Placental epithelial cell (primary cell): ENCODE results near the gene FHL2. TPM values are rescaled to one million over a fixed set of nuclear protein-coding genes. Genes with fewer than 3 reads are reported as not detected.

ENCODE experiments used
- total RNA-seq: library from RNA; depleted of rRNA; stranded (reverse); fragments of >200 nt; gene quantifications from 2 replicates; pipeline ENCODE4 v1.2.3, GENCODE V29; 2012

Gene FHL2, protein sequence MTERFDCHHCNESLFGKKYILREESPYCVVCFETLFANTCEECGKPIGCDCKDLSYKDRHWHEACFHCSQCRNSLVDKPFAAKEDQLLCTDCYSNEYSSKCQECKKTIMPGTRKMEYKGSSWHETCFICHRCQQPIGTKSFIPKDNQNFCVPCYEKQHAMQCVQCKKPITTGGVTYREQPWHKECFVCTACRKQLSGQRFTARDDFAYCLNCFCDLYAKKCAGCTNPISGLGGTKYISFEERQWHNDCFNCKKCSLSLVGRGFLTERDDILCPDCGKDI
- total RNA-seq, result 63.6 and 209 TPM in 2 replicates

DNA sequence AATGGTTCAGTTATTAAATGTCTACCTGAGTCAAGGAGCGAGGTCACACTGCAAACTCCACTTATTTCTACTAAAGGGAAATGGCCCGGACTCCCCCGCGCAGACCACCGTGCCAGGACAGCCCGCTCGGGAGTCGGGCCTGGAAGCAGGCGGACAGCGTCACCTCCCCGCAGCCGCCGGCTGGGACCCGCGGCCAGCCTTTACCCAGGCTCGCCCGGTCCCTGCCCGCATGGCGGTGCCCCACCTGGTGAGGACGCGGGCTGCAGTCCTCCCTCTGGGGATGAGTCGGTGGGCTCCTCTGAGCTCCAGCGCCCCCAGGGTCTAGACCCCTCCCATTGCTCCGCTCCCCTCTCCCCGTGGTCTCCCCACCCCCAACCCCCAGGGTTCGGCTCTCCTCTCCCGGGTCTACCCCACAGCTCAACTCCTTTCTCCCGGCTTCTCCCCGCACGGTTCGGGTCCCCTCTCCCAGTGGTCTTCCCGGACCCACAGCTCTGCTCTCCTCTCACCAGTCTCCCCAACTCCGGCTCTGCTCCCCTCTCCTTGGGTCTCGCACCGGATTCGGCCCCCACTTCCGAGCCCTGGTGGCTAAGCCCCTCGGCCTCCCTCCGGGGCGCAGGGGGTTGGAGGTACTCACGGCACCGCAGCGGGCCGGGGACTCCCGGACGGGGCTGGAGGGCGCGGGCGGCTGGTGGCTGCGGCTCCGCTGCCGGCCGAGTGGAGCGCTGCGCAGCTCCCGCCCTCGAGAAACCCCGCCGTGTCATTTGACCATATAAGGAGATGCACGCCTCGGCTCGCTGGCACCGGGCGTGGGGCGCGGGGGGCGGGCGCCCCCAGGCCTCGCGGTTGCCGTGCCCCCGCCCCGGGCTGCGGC lies at the start of gene FHL2:
Gene FHL2, minus strand, starts transcription at position 716 of the 871 bp plus-strand sequence. CDS start 12,535 bp downstream, outside the sequence.

DNA sequence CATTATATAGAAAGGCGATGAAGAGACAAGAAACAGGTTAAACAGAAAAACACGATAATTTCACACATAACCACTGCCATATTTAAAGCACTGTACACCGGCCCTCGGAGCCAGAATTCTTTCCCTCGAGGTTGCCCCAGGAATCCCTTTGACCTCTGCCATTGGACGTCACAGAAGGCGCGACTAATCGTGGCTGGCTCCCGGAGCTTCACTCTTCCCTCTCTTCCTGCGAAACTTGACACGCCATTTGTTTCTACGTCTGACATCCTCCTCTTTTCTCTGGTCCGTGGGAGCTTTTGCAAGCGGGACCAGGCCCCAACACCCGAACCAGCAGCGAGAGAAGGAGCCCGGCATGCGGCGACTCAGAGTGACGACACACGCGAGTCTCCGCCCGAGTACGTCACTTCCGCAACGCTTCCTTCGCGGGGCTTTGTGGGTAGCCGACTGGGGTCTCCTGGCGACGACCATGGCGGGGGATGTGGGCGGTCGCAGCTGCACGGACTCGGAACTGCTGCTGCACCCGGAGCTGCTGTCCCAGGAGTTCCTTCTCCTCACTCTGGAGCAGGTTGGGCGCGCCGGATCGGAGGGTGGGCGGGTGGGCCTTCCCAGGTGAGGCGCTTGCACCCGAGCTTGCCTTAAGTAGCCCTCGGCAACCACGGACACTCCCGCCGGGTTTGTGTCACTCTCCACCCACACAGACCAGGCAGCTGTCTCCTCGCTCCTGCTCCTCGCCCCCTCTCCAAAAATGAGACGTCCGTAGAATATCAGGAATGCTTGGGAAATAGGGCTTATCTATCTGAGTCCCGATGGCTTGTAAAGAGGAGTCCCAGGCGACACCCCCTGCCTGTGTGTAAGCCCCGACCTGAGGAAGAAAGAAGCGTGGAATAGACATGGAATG lies 61.5 kb downstream of the FHL2 start, which contains the start of gene C2orf49:
Gene C2orf49, plus strand, starts transcription at position 419 of the 898 bp plus-strand sequence. Its CDS starts 48 bp downstream, at position 467.

DNA sequence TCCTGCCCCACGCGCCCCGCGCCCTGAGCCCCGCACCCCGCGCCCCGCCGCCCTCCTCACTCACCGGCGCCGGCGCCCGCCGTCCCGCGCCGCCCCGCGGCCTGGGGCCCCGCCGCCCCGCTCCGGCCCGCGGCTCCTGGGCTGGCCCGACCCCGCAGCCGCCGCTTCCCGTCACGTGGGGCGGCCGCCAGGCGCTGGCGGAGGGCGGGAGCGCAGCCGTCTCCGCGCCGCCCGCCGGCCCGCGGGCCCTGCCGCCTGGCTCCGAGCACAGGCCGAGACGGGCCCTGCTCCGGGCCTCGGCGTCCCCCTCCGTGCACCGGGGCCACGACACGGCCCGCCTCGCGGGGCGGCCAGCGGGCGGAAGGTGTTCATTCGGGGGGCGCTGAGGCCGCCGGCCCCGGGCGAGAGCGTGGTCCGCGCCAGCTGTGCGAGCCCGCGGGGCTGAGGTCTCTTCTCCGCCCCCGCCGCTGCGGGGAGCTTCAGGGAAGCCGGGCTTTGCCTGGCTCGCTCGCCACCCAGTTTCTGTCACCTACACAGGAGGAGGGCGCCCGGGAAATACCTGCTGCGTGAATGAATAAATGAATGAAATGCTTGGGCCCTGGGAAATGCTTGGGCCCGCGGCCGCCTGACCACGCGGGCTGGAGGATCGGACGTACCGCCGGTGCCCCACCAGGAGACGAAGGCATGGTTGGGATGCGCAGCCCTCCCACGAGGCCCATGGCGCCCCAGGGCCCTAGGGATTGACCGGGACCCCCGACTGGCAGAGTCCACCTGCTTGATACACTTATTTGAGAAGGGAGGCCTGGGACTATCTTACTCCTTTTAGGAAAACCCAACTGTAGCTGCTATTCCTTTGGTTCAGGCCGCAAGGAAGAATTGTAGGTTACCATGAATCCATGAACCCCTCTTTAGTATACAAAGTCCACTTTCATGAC lies 69.0 kb downstream of the FHL2 start, which contains the start of gene TGFBRAP1:
Gene TGFBRAP1, minus strand, starts transcription at position 175 of the 935 bp plus-strand sequence. CDS start 21,434 bp downstream, outside the sequence.

Other genes with a start within 250 kb of the FHL2 start
- 0.33 TPM in 1 of 2 replicates, not detected in the other for gene GPR45, start 157.3 kb downstream of the FHL2 start, total RNA-seq
- gene TGFBRAP1, start 69.3 kb downstream of the FHL2 start, total RNA-seq, result 5.1 and 14.1 TPM in 2 replicates
- gene C2orf49, start 61.5 kb downstream of the FHL2 start, total RNA-seq, result 11.8 and 13.3 TPM in 2 replicates